H9 (cell line): ENCODE results near the gene NLRP5. TPM values are rescaled to one million over a fixed set of nuclear protein-coding genes. Genes with fewer than 3 reads are reported as not detected.

Experiments used
- DNase-seq: peaks from one replicate; pipeline ENCODE4 v3.0.0-alpha.2; 2017
- H2AFZ ChIP-seq: one replicate; pipeline ENCODE4 v1.6.1; 2013; ENCODE audit warnings: mild to moderate bottlenecking, low read length, control low read depth, moderate library complexity
- H2AK5ac ChIP-seq: 2 replicates; pipeline ENCODE4 v1.6.1; 2013; ENCODE audit warnings: low read length, control low read depth, mixed read lengths; ENCODE audit not compliant: insufficient read length
- H2BK120ac ChIP-seq: one replicate; pipeline ENCODE4 v1.6.1; 2013; ENCODE audit warnings: low read depth, mild to moderate bottlenecking, low read length, control low read depth, inconsistent platforms; ENCODE audit not compliant: poor library complexity, severe bottlenecking
- H2BK12ac ChIP-seq: 2 replicates; pipeline ENCODE4 v1.6.1; 2013; ENCODE audit warnings: low read length, control low read depth, mixed read lengths, low read depth; ENCODE audit not compliant: insufficient read length
- H2BK15ac ChIP-seq: 2 replicates; pipeline ENCODE4 v1.6.1; 2013; ENCODE audit warnings: low read depth, low read length, control low read depth
- H2BK20ac ChIP-seq: one replicate; pipeline ENCODE4 v1.6.1; 2013; ENCODE audit warnings: low read depth, mild to moderate bottlenecking, low read length, control low read depth, inconsistent platforms; ENCODE audit not compliant: poor library complexity, severe bottlenecking
- H2BK5ac ChIP-seq: 2 replicates; pipeline ENCODE4 v1.6.1; 2013; ENCODE audit warnings: low read length, control low read depth, mixed read lengths; ENCODE audit not compliant: insufficient read length
- H3K14ac ChIP-seq: 2 replicates; pipeline ENCODE4 v1.6.1; 2013; ENCODE audit warnings: low read length, control low read depth; ENCODE audit not compliant: insufficient read depth
- H3K18ac ChIP-seq: 2 replicates; pipeline ENCODE4 v1.6.1; 2013; ENCODE audit warnings: low read depth, mild to moderate bottlenecking, mixed read lengths, low read length, control low read depth; ENCODE audit not compliant: insufficient read length
- H3K23ac ChIP-seq: 2 replicates; pipeline ENCODE4 v1.6.1; 2013; ENCODE audit warnings: low read length, control low read depth, mixed read lengths, low read depth; ENCODE audit not compliant: insufficient read length
- H3K23me2 ChIP-seq: 2 replicates; pipeline ENCODE4 v1.6.1; 2013; ENCODE audit warnings: low read depth, mild to moderate bottlenecking, mixed read lengths, low read length, control low read depth; ENCODE audit not compliant: insufficient read length, poor library complexity, severe bottlenecking
- H3K27ac ChIP-seq: 2 replicates; pipeline ENCODE4 v1.5.1; 2013; ENCODE audit warnings: low read length, control low read depth, mixed read lengths, low read depth; ENCODE audit not compliant: insufficient read length
- H3K27me3 ChIP-seq: 2 replicates; pipeline ENCODE4 v1.6.1; 2013; ENCODE audit warnings: low read length, control low read depth, inconsistent platforms; ENCODE audit not compliant: insufficient read depth
- H3K4ac ChIP-seq: 2 replicates; pipeline ENCODE4 v1.6.1; 2013; ENCODE audit warnings: low read depth, mild to moderate bottlenecking, control low read depth, inconsistent platforms, low read length, moderate library complexity
- H3K4me1 ChIP-seq: 2 replicates; pipeline ENCODE4 v1.6.1; 2013; ENCODE audit warnings: low read length, control low read depth, inconsistent platforms; ENCODE audit not compliant: insufficient read depth
- H3K4me2 ChIP-seq: 2 replicates; pipeline ENCODE4 v1.6.1; 2013; ENCODE audit warnings: low read length, control low read depth, mixed read lengths; ENCODE audit not compliant: insufficient read length, insufficient read depth
- H3K56ac ChIP-seq: 2 replicates; pipeline ENCODE4 v1.6.1; 2013; ENCODE audit warnings: low read depth, mild to moderate bottlenecking, mixed read lengths, low read length, control low read depth; ENCODE audit not compliant: insufficient read length
- H3K79me1 ChIP-seq: 2 replicates; pipeline ENCODE4 v1.6.1; 2013; ENCODE audit warnings: low read depth, mild to moderate bottlenecking, moderate library complexity, low read length, control low read depth, inconsistent platforms; ENCODE audit not compliant: insufficient read depth, poor library complexity, severe bottlenecking
- H3K79me2 ChIP-seq: 2 replicates; pipeline ENCODE4 v1.6.1; 2013; ENCODE audit warnings: low read length, control low read depth, inconsistent platforms; ENCODE audit not compliant: insufficient read depth
- H3K9ac ChIP-seq: 2 replicates; pipeline ENCODE4 v1.6.1; 2013; ENCODE audit warnings: low read length, control low read depth, mixed read lengths; ENCODE audit not compliant: insufficient read length; ENCODE audit errors: extremely low read depth
- H3K9me3 ChIP-seq: one replicate; pipeline ENCODE4 v1.6.1; 2013; ENCODE audit warnings: low read depth, low read length, inconsistent platforms; ENCODE audit not compliant: control insufficient read depth
- H3T11ph ChIP-seq: one replicate; pipeline ENCODE4 v1.6.1; 2013; ENCODE audit warnings: mild to moderate bottlenecking, low read length, control low read depth, inconsistent platforms
- H4K20me1 ChIP-seq: one replicate; pipeline ENCODE4 v1.6.1; 2013; ENCODE audit not compliant: control insufficient read depth, insufficient read length, insufficient read depth
- H4K5ac ChIP-seq: 2 replicates; pipeline ENCODE4 v1.6.1; 2013; ENCODE audit warnings: low read depth, mild to moderate bottlenecking, mixed read lengths, low read length, control low read depth; ENCODE audit not compliant: insufficient read length
- H4K8ac ChIP-seq: replicated peaks from 2 replicates; pipeline ENCODE4 v1.6.1; 2013; ENCODE audit warnings: low read length, control low read depth, mixed read lengths, low read depth; ENCODE audit not compliant: insufficient read length
- H4K91ac ChIP-seq: 2 replicates; pipeline ENCODE4 v1.6.1; 2013; ENCODE audit warnings: low read depth, mild to moderate bottlenecking, moderate library complexity, mixed read lengths, low read length, control low read depth; ENCODE audit not compliant: insufficient read length
- H3K27ac Mint-ChIP-seq, 3 experiments: 2 replicates in 2 of 3; 3 replicates in 1 of 3; pipeline ENCODE4 v1.8.0; 2020 to 2021; ENCODE audit warnings: mixed read lengths in 3 of 3, mild to moderate bottlenecking in 1 of 3, moderate library complexity in 1 of 3
- H3K27me3 Mint-ChIP-seq: 2 replicates; pipeline ENCODE4 v1.8.0; 2021; ENCODE audit warnings: low read depth, mild to moderate bottlenecking, moderate library complexity, mixed read lengths
- H3K36me3 Mint-ChIP-seq, 3 experiments: 2 replicates in 2 of 3; 3 replicates in 1 of 3; pipeline ENCODE4 v1.8.0; 2020 to 2021; ENCODE audit warnings: low read depth in 3 of 3, mixed read lengths in 3 of 3; ENCODE audit not compliant: insufficient read depth in 1 of 3
- H3K4me1 Mint-ChIP-seq, 2 experiments: 2 replicates each; pipeline ENCODE4 v1.8.0; 2020; ENCODE audit warnings: mixed read lengths in 2 of 2
- H3K4me3 Mint-ChIP-seq, 2 experiments: 2 replicates in 1 of 2; 3 replicates in 1 of 2; pipeline ENCODE4 v1.8.0; 2020 to 2021; ENCODE audit warnings: mild to moderate bottlenecking in 2 of 2, mixed read lengths in 2 of 2, moderate library complexity in 1 of 2
- H3K9me3 Mint-ChIP-seq, 2 experiments: 2 replicates in 1 of 2; 3 replicates in 1 of 2; pipeline ENCODE4 v1.8.0; 2020; ENCODE audit warnings: mild to moderate bottlenecking in 2 of 2, mixed read lengths in 2 of 2, moderate library complexity in 1 of 2
- CTCF ChIP-seq: fragments of 200-600 bp; sonication (generic); conservative IDR thresholded peaks from 3 replicates; pipeline ENCODE4 v1.8.0; 2021; ENCODE audit warnings: antibody characterized with exemption, mild to moderate bottlenecking
- WGBS: extraction: QIAGEN DNeasy Blood & Tissue Kit; methylation state at CpG from one replicate; pipeline ENCODE4 v1.1.7; 2013; ENCODE audit warnings: missing lambda C conversion rate, low lambda C conversion rate, mixed read lengths; ENCODE audit not compliant: insufficient read length; ENCODE audit errors: extremely low coverage; 5-methylcytosine and 5-hydroxymethylcytosine counted together
- total RNA-seq: library from RNA; stranded (reverse); gene quantifications from 2 replicates; pipeline ENCODE4 v1.2.1, GENCODE V29; 2021

The NLRP5 gene
- total RNA-seq, 1 experiment from 2014 or later: not detected

- Histone ChIP-seq H2BK15ac (no peak overlapping the region), H2AFZ (no peak overlapping the region), H3K79me1 (no peaks in the 10 kb centered on the region), H3K79me2 (no peaks in the 10 kb centered on the region), H2BK12ac (no peak overlapping the region), H3K23me2 (peaks cover 5% of the 10 kb centered on the region), H3K23ac (no peak overlapping the region), H3K4me1 (no peaks in the 10 kb centered on the region), H3K4ac (no peak overlapping the region), H3K14ac (no peak overlapping the region), H2BK20ac (no peak overlapping the region), H3K9ac (no peak overlapping the region), H3T11ph (no peak overlapping the region), H4K8ac (no peak overlapping the region), H3K4me2 (peak overlapping the region; percentile 75), H2AK5ac (no peak overlapping the region), H3K27me3 (no peaks in the 10 kb centered on the region), H3K9me3 (no peaks in the 10 kb centered on the region), H3K18ac (no peak overlapping the region), H4K91ac (no peak overlapping the region), H4K5ac (no peak overlapping the region), H4K20me1 (no peaks in the 10 kb centered on the region), H2BK5ac (no peak overlapping the region), H3K56ac (no peak overlapping the region), H3K27ac (no peak overlapping the region), H2BK120ac (no peak overlapping the region)
- peak overlapping the region in 1 of 3 experiments; percentile 95; a peak in 2 of 7 replicates for H3K27ac Mint-ChIP-seq
- H3K27me3 Mint-ChIP-seq: peaks cover 29% of the 10 kb centered on the region
- TF ChIP-seq CTCF: peak; percentile 70
- H3K9me3 Mint-ChIP-seq: peaks cover 0 to 5% of the 10 kb centered on the region in 2 experiments; a peak in 2 of 5 replicates
- H3K36me3 Mint-ChIP-seq: peaks cover 0 to 4% (median 0%) of the 10 kb centered on the region in 3 experiments; a peak in 1 of 7 replicates
- peaks cover 24 to 26% of the 10 kb centered on the region in 2 experiments for H3K4me1 Mint-ChIP-seq
- peak; percentile 88 for DNase-seq
- H3K4me3 Mint-ChIP-seq: peak overlapping the region; percentile 75 to 87
- no CpG with 5 or more reads among the region's 36 CpGs for WGBS
Observed at GRCh38 chr19:56080669-56081401, 94.3 kb downstream of the NLRP5 start.
